Fibroblast of mammary gland (primary cell): ENCODE data around the gene ARHGAP44.

Experiments
- DNase-seq: peaks from one replicate; pipeline ENCODE4 v3.0.0-alpha.2; 2010; ENCODE audit warnings: low read depth
- H3K4me3 ChIP-seq: 2 replicates; pipeline ENCODE4 v1.5.1; 2011; ENCODE audit warnings: low read depth, mild to moderate bottlenecking, low read length, moderate library complexity; ENCODE audit not compliant: control insufficient read depth
- TF ChIP-seq, protein P1 (sequence below): conservative IDR thresholded peaks from 2 replicates; pipeline ENCODE4 v1.5.1; 2011; ENCODE audit warnings: low read depth, low read length, inconsistent platforms; ENCODE audit not compliant: control insufficient read depth, insufficient read depth

The ARHGAP44 gene

GRCh38 chr17:13017655-13018459, 228.6 kb downstream of the ARHGAP44 start, which contains the start of gene ELAC2:
ELAC2 (minus strand) TSS chr17:13018027; CDS start chr17:13017947, 80 bp downstream.
- H3K4me3 ChIP-seq, result peak within 1 kb of the TSS; percentile 90
- TF ChIP-seq, protein P1, sequence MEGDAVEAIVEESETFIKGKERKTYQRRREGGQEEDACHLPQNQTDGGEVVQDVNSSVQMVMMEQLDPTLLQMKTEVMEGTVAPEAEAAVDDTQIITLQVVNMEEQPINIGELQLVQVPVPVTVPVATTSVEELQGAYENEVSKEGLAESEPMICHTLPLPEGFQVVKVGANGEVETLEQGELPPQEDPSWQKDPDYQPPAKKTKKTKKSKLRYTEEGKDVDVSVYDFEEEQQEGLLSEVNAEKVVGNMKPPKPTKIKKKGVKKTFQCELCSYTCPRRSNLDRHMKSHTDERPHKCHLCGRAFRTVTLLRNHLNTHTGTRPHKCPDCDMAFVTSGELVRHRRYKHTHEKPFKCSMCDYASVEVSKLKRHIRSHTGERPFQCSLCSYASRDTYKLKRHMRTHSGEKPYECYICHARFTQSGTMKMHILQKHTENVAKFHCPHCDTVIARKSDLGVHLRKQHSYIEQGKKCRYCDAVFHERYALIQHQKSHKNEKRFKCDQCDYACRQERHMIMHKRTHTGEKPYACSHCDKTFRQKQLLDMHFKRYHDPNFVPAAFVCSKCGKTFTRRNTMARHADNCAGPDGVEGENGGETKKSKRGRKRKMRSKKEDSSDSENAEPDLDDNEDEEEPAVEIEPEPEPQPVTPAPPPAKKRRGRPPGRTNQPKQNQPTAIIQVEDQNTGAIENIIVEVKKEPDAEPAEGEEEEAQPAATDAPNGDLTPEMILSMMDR, result no peak
- peak; percentile 99 for DNase-seq

- DNase-seq, result no peak
- TF ChIP-seq, protein P1, result no peak
- H3K4me3 ChIP-seq, result no peak overlapping the region
These were observed 234.7 kb downstream of the ARHGAP44 start for GRCh38 chr17:13024016-13024415.

DNA sequence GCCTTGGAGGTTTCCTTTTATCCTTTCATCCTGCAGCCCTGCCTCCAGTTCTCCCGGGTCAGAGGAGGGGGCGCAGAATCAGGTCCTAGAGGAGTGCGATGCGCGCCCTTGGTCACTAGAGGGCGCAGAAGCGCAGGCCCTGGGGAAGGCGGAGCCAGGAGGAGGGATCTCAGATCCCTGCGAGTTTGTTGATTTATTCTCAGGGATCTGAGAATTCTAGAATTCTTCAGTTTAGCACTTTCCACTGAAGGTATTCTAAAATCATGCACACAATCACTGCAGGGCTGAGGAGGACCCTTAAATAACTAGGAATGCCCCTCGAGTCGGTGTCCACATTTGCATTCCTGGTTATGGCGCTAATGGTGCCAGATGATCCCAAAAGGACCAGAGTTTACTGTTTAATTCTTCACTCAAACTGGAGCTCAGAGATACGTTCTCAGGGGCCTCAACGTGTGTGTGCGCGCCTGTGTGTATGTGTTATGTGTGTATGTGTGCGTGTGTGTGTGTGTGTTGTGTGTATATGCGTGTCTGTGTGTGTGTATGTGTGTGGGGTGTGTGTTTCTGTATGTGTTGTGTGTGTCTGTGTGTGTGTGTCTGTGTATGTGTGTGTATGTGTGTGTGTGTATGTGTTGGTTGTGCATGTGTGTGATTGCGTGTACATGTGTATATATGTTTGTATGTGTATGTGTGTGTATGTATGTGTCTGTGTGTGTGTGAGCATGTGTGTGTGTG, 235.4 kb downstream of the ARHGAP44 start:
- DNase-seq, result peak; percentile 60
- H3K4me3 ChIP-seq, result peak overlapping the region; percentile 23
- TF ChIP-seq, protein P1, result peak; percentile 99

DNA sequence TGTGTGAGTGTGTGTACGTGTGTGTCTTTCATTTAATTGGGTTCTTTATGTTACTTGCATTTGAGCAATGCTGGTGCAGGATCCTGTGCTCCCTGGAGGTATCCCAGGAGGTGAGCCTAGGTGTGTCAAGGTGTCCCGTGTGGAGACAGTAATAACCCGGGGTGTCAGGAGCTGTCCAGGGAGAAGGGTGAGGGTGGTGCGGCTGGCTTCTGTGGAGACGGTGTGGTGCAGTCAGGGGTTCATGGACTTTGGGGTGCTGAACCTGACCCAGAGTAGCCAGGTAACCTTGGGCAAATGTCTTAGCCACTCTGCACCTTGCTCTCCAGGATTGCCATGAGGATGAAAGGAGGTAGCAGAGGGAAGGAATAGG, 235.9 kb downstream of the ARHGAP44 start:
- DNase-seq, result no peak
- no peak overlapping the region for H3K4me3 ChIP-seq
- TF ChIP-seq, protein P1, result no peak

DNA sequence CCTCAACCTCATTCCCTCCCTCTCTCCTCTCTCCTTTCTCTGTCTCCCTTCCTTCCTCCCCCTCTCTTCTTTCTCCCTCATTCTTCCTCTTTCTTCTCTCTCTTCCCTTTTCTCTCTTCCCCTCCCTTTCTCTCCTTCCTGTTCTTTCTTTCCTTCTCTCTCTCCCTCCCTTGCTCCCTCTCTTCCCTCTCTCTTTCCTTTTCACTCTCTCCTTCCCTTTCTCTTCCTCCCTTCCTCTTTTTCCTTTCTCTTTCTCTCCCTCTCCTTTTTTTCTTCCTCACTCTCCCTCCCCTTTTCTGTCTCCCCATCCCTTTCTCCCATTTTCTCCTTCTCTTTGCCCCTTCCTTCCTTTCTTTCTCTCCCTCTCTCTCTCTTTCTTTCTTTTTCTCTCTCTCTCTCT, 236.4 kb downstream of the ARHGAP44 start:
- DNase-seq, result no peak
- no peak overlapping the region for H3K4me3 ChIP-seq
- TF ChIP-seq, protein P1, result no peak

DNA sequence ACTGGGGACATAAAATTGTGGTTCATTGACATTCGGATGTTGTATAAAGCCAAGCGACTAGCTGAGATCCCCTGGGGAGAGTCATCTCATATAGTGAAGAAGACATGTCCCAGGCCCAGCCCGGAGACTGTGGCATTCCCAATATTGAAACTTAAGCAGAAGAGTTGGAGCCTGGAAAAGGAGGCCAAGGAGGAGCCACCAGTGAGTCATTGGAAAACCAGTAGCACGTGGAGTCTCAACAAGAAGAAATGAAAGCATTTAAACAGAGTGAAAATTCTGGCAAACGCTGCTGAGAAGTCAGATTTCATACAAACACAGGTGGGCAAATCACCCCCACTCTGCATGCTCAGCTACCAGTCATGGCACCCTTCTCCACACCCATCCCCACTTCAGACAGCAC, 237.9 kb downstream of the ARHGAP44 start:
- H3K4me3 ChIP-seq, result no peak overlapping the region
- TF ChIP-seq, protein P1, result no peak
- DNase-seq, result peak; percentile 39
